ENCODE data around the gene RNF151.
A peak's percentile ranks its signal among the peaks of the same experiment; 100 is the strongest.
"Not testable (repeated sequence)": the region's sequence is repeated elsewhere in the genome, so short reads cannot be mapped to it uniquely, and the experiment has no call there.

The RNF151 gene

DNA sequence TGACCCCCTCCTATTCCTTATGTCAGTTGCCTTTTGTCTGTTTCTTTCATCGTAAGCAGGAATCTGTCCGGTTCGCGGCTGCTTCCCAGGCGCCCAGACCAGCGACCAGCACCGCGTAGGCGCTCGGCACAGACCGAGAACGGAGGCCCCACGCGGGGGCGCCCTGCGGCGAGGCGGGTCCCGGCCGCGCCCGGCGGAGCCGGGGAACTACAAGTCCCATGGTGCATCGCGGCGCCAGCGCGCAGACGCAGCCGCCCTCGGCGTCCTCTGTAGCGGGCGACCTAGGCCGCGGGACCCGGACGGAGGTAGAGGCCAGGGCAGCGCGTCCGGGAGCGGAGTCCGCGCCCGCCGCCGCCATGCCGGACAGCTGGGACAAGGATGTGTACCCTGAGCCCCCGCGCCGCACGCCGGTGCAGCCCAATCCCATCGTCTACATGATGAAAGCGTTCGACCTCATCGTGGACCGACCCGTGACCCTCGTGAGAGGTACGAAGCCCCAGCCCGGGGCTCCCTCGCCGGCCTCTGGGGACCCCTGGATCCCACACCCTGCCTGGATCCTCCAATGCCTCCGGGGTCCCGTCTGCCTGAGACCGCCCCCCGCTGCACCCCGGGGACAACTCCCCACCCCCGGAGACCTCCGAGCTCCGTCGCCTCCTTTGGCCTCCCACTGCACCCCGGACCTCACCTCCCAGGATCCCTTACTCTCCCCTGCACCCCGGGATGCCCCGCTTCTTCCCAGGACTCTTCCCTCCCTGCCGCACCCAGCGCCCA lies 7.2 kb upstream of the RNF151 start, which contains the start of gene NDUFB10:
NDUFB10 (plus strand) TSS at position 270 of the 771 bp plus-strand sequence; CDS start at position 357, 87 bp downstream.
- DNase-seq (ENCODE audit: low read depth in 2 of 3, low spot score in 1 of 3), result peak; percentile 85 to 92 (median 90)

GRCh38 chr16:1960665-1961630 lies 5.7 kb upstream of the RNF151 start:
- peak; percentile 53 to 59 (median 53) for DNase-seq (ENCODE audit: low read depth in 2 of 3, low spot score in 1 of 3)

DNA sequence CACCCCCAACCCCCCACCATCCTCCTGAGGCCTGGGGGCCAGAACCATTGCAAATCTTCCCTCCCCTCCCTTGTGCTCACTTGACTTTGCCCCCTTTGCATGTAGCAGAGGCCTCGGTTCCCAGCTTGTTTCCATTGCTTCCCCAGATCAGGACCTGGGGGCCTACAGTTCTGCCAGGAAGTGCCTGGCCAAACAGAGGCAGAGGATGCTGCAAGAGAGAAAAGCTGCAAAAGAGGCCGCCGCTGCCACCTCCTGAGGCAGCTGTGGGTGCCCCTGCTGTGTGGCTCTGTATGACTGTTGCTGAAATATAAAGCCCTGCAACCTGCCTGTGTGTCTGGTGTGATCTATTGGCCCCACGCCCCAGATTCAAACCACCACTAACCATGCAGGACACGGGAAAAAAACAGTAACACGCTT lies 5.0 kb upstream of the RNF151 start:
- DNase-seq (ENCODE audit: low read depth in 2 of 3, low spot score in 1 of 3), result no peak

GRCh38 chr16:1962161-1963153 lies 4.2 kb upstream of the RNF151 start:
- DNase-seq (ENCODE audit: low read depth in 2 of 3, low spot score in 1 of 3), result not testable (repeated sequence)

DNA sequence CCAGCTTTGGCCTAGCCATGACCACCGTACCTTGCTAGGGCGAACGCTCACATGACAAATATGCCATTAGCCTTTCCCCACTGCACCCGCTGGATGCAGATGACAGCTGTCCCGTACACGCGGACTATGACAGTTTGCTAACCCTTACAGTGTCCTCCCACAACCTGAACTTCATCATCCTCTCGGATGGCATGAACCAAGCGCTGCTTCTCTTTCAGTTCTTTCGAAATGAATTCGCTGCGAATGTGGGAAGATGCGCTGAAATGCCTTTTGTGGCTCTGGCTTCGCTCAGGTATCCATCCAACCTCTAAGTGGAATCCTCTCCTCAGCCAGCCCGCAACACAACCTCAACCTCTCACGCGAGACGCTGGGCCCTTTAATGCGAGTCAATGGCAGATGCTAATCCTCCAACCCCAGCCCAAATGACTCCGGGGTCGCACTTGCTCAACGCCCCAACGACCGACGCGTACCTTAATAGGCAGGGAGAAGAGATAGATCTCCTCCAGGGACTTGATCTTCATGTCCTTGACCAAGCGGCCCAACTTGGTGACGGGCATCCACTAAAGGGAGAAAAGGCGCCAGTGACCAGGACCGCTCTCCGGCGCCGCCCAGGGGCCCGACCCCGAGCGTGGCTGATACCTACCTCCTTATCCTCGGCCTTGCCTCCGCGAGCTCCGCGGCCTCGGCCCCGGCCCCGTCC lies 2.7 kb upstream of the RNF151 start:
- DNase-seq (ENCODE audit: low read depth in 2 of 3, low spot score in 1 of 3), result no peak

- peak; percentile 98 to 99 (median 98) for DNase-seq (ENCODE audit: low read depth in 2 of 3, low spot score in 1 of 3)
Measured at GRCh38 chr16:1964506-1965395, 1.9 kb upstream of the RNF151 start, which contains the start of gene RPS2. Gene RPS2 (minus strand): TSS chr16:1964826. CDS start chr16:1964625, 201 bp downstream.

GRCh38 chr16:1965396-1966001 lies 1.2 kb upstream of the RNF151 start:
- no peak for DNase-seq (ENCODE audit: low read depth in 2 of 3, low spot score in 1 of 3)

DNA sequence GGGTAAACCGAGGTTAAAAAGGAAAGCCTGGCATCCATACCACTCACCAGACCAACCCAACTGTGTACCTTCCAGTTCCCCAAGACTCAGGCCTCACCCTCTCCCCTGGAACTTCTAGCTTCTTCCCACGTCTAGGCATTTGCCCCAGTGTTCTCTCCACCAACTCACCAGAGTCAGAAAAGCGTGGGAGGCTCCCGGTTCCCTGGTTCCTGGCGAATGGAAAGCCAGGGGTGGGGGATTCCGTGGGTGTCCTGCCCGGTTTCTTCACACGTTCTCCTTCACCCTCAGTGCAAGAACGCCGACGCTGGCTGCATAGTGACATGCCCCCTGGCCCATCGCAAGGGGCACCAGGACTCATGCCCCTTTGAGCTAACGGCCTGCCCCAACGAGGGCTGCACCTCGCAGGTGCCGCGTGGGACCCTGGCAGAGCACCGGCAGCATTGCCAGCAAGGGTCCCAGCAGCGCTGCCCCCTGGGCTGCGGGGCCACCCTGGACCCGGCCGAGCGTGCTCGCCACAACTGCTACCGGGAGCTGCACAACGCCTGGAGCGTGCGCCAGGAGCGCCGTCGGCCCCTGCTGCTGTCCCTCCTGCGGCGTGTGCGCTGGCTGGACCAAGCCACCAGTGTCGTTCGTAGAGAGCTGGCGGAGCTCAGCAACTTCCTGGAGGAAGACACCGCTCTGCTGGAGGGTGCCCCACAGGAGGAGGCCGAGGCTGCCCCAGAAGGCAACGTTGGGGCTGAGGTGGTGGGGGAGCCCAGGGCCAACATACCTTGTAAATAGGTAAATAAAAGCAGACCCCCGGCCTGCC lies 1.7 kb downstream of the RNF151 start:
- no peak for DNase-seq (ENCODE audit: low read depth in 2 of 3, low spot score in 1 of 3)

DNA sequence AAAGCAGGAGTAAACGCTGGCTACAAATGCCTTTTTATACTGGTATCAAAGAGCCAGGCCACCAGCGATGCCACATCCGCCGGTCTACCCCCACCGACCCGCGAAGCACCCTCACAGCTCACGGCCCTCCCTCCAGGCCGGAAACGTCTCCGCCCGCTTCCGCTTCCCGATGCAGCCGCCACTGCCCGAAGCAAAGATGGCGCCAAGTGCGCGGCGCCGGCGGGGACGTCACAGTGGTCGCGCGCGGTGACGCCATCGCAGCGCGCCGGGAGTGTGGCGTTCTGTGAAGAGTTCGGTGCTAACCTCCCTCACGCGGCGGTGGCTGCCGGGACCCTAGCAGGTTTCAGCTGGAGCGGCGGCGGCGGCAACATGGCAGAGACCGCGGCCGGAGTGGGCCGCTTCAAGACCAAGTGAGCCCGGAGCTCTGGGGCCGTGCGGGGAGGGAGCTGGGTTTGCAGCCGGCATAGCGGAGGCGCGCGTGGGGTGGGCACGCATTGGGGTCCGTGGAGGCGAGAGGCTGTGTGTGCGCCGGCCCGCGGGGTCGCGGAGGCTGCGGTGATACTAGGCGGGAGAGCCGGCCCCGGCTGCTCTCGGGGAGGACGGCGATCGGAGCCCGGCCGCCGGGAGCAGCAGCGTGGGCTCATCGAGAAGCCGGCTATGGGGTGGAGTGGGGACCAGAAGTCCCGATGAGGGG lies 5.3 kb downstream of the RNF151 start, which contains the start of gene TBL3:
TBL3 (plus strand) TSS at position 258 of the 694 bp plus-strand sequence; CDS start at position 370, 112 bp downstream.
- peak; percentile 95 to 97 (median 96) for DNase-seq (ENCODE audit: low read depth in 2 of 3, low spot score in 1 of 3)

- no peak for DNase-seq (ENCODE audit: low read depth in 2 of 3, low spot score in 1 of 3)
Measured at GRCh38 chr16:1972490-1972877, 5.8 kb downstream of the RNF151 start.

GRCh38 chr16:1973461-1974156 lies 7.0 kb downstream of the RNF151 start:
- DNase-seq (ENCODE audit: low read depth in 2 of 3, low spot score in 1 of 3), result no peak

DNA sequence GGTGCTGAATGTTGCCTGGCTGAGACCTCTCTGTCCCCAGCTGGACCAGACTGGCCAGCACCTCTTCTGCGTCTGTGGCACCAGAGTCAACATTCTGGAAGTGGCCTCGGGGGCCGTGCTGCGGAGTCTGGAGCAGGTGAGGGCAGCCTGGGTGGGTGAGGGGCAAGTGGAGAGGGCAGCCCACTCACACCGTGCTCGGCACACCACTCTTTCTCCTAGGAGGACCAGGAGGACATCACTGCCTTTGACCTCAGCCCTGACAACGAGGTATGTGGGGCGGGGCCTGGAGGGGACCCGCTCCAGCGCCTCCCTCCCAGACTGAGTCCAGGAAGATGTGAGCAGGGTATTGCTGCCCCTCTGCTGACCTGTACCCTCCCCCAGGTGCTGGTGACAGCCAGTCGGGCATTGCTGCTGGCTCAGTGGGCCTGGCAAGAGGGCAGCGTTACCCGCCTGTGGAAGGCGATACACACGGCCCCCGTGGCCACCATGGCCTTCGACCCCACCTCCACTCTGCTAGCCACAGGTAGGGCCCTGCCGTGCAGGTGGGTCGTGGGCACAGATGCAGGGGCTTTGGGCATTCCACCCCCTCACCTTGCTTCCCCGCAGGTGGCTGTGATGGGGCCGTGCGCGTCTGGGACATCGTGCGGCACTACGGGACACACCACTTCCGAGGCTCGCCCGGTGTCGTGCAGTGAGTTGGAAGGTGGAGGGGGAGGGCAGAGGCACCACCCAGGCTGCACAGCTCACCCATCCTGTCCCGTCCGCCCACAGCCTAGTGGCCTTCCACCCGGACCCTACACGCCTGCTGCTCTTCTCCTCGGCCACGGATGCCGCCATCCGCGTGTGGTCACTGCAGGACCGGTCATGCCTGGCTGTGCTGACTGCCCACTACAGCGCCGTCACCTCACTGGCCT lies 7.8 kb downstream of the RNF151 start:
- DNase-seq (ENCODE audit: low read depth in 2 of 3, low spot score in 1 of 3), result no peak

- DNase-seq (ENCODE audit: low read depth in 2 of 3, low spot score in 1 of 3), result no peak
Measured at GRCh38 chr16:1975432-1976215, 9.0 kb downstream of the RNF151 start.

GRCh38 chr16:1976216-1976520 lies 9.5 kb downstream of the RNF151 start:
- no peak for DNase-seq (ENCODE audit: low read depth in 2 of 3, low spot score in 1 of 3)

Data from stimulated activated CD4-positive, alpha-beta T cell treated with anti-CD3 and anti-CD28 coated beads, Interleukin-12 subunit alpha, Interleukin-12 subunit beta, amount 100 ng/mL, for 48 hours (primary cell).